Stimulated activated CD4-positive, alpha-beta T cell treated with anti-CD3 and anti-CD28 coated beads, Interleukin-12 subunit alpha, Interleukin-12 subunit beta, amount 100 ng/mL, for 4 hours (primary cell): Measurements from ENCODE around the gene CCDC92B.
A peak's percentile ranks its signal among the peaks of the same experiment; 100 is the strongest.

Source experiments
- DNase-seq: peaks from one replicate; pipeline ENCODE4 v3.0.0-alpha.2; 2020

Gene CCDC92B

DNA sequence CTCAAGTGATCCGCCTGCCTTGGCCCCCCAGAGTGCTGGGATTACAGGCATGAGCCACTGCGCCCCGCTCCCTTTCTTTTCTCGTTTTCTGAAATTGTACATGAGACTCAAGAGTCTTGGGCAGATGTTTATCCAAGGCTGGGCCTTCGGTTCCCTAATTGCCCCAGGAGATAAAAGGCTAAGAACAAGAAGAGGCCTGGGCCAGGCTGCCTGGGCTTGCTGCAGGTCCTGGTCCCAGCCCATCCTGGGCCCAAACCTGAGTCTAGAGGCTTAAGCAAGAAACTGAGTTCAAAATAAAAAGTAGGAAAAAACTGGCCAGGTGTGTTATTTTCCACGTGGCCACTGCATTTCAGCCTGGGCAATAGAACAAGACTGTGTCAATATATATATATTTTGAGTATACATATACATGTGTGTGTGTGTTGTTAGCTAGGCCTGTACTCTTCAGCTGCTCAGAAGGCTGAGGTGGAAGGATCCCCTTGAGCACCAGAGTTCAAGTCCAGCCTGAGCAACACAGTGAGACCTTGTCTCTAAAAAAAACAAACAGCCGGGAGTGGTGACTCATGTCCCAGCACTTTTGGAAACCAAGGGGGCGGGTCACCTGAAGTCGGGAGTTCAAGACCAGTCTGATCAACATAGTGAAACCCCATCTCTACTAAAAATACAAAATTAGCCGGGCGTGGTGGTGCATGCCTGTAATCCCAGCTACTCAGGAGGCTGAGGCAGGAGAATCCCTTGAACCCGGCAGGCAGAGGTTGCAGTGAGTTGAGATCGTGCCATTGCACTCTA is 31.1 kb downstream of the CCDC92B start:
- no peak for DNase-seq

DNA sequence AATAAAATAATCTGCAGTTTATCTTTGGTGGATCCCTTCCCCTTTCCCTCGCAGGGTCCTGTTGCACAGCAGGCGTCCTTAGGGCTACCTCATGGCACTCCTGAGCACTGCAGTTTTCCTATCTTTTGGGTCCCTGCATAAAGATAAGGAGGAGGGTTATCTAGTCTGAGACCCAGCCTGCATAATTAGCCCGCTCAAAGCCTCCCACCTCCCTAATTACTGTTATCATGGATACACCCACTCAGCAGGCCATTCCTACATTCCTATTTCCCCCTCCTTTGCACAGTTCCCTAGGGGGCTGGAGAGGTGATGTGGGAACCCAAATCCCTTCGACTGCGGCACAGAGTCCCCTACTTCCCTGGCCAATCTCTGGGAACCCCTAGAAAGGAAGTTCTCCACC is 32.8 kb downstream of the CCDC92B start:
- DNase-seq: no peak

DNA sequence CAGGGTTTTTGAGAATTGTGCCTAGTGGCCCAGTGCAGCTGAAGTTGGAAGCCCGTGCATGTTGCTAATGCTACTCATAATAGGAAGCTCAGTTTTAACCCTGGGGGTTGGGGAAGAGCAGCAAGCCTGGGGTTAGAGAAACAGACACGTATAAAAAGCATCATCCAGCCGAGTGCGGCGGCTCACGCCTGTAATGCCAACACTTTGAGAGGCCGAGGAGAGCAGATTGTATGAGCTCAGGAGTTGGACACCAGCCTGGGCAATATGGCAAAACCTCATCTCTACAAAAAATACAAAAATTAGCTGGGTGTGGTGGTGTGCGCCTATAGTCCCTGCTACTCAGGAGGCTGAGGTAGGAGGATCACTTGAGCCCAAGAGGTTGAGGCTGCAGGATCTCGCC is 35.6 kb downstream of the CCDC92B start:
- DNase-seq: no peak

DNA sequence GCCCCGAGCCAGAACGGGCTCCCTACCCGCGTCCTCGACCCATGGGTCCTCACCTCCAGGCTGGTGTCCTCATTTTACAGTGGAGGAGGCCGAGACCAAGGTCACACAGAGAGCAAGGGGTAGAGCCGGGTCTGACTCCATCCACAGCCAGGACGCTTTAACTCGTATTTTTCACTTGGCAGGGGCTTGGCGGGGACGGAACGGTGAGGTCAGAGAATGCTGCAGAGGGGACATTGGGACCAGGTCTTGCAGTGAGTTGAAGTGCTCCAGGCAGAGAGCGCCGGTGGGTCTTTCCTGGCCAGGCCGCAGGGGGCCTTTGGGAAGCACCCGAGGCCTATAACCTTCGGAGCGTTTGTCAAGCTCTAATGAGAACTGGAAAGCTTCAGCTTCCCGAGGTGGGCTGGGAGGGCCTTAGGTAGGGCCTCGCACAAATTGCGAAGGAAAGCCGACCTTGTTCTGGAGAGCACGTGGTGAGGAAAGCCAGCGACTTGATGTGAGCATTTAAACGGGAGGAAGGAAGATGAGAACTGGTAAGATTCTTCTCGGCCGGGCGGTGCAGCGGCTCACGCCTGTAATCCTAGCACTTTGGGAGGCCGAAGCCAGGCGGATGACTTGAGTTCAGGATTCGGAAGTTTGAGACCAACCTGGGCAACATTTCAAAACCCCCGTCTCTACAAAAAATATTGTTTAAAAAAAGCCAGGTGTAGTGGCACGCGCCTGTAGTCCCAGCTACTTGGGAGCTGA is 37.0 kb downstream of the CCDC92B start:
- DNase-seq: no peak

DNA sequence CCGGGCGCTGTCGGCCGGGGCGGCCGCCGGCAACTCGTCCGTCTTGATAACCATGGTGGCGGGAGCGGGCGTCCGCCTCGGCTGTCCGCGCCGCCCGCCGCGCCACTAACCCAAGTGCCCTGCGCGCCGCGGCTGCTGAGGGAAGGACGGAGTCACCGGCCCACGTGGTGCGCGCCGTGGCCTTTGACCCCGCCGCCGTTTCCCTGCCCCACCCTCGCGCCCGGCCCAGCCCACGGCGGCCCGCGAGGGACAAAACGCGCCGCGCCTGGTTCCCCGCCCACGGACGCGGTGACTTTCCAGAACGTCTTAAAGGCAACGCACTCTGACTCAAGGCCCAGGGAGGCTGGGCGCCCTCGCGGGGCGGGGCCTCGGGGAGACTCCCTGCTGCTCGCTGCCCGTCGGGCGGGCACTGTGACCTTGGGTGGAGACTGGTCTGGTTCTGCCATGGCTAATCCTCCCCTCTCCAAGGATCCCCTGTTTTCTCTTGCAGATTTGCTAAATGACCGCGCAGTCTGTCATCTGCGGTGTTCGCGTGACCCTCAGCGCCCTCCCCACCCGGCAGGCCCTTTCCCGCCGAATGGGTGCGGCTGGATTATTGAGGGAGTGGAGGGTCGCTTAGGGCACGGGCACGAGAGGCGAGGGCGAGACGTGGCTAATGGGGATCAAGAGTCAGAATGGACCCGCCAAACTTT is 37.7 kb downstream of the CCDC92B start, which contains the start of gene CLUH:
Gene CLUH, minus strand, starts transcription at position 157 of the 692 bp plus-strand sequence. Its CDS starts 103 bp downstream, at position 54.
- DNase-seq: peak; percentile 98

- DNase-seq: peak; percentile 43
Measured at GRCh38 chr17:2710803-2711607, 38.4 kb downstream of the CCDC92B start.

GRCh38 chr17:2710071-2710802 is 39.2 kb downstream of the CCDC92B start:
- no peak for DNase-seq

- no peak for DNase-seq
Measured at GRCh38 chr17:2709183-2709661, 40.2 kb downstream of the CCDC92B start.

DNA sequence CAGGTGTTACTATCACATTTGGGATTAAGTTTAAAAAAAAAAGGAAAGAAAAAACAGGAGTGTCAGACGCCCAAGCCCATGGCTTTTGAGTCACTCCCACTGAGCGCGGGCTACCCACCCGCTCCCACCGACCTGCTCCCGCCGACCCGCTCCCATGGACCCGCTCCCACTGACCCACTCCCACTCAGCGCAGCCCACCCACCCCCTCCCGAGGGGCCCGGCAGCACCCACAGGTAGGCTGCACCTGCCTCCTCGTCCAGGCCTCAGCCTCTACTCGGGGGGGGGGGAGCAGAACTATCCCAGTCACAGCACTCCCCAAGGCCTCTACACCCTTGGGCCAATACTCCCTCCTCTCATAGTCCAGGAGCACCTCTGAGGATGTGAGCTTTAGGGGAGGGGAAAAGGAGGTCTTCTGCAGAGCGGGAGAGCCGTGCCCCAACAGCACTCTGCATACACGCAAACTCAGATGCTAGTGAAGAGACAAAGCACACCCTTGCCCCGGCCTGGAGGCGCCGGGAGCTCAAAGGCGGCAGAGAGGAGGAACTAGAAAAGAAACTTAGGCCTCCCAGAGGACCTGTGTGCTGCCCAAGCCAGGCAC is 40.8 kb downstream of the CCDC92B start:
- no peak for DNase-seq

- DNase-seq: no peak
Measured at GRCh38 chr17:2707721-2708584, 41.5 kb downstream of the CCDC92B start.

DNA sequence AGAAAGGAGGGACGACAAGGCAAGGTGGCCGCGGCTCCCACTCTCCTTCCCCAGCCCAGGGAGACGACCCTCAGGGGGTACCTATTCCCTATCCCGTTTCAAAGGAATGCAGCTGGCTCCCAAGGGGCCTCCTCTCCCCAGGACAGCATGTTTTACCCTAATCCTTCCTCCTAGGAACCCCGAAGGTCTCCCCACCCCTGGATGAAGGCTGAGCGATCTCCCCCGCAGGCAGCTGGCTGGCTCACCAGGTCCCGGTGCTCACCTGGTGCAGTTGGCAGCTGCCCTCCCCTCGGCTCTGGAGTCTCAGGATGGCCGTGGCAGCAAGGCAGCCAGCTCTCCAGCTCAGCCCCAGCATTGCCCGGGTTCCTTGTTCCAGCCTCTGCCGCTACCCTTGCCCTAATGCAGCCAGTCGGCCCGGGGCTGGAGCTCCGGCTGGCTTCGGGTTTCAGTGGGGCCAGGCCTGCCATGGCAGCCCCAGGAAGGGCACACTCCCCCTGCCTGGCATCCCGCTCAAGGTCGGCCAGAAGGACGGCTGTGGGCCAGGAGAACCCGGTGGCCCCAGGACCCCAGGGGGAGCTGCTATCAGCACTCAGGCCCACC is 42.4 kb downstream of the CCDC92B start:
- DNase-seq: no peak

DNA sequence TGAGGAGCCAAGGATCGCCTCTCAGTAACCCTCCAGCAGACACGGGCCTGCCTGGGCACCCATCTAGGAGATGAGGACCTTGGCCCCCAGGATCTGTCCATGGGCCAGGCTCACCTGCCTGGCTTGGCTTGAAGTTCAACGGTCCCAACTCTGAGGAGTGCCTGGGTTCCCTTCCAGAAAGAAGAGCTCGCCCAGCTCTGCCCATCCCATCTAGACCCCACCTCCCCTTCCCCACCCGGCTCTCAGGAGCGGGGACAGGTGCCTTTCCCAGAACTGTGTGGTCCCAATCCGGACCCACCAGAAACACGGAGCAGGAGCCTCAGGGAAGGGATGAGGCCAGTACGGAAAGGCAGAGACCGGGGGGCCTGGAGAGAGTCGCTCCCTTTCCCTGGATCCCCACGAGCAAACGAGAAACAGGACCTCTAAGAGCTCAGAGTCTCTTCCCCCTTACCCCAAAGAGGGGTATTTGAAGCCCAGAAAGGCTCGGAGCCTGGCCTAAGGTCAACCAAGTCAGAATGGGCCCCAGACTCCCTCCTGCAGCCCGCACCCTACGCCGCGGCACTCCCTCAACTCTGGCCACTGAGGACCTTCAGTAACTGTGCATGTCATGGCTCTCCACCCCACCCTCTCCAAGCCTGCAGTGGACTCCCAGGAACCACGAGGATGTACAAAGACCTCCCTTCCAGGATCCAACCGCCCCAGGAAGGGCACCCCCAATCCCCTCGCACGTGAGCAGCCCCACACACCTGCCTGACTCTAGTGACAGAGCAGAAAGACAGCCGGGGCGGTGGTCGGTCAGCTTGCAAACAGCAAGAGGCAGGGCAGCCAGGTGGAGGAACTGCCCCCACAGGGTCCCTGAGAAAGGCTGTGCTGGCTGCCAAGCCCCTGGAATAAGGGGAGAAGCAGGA is 43.3 kb downstream of the CCDC92B start:
- no peak for DNase-seq

GRCh38 chr17:2705263-2705662 is 44.2 kb downstream of the CCDC92B start:
- DNase-seq: no peak

- no peak for DNase-seq
Measured at GRCh38 chr17:2704890-2705248, 44.6 kb downstream of the CCDC92B start.

DNA sequence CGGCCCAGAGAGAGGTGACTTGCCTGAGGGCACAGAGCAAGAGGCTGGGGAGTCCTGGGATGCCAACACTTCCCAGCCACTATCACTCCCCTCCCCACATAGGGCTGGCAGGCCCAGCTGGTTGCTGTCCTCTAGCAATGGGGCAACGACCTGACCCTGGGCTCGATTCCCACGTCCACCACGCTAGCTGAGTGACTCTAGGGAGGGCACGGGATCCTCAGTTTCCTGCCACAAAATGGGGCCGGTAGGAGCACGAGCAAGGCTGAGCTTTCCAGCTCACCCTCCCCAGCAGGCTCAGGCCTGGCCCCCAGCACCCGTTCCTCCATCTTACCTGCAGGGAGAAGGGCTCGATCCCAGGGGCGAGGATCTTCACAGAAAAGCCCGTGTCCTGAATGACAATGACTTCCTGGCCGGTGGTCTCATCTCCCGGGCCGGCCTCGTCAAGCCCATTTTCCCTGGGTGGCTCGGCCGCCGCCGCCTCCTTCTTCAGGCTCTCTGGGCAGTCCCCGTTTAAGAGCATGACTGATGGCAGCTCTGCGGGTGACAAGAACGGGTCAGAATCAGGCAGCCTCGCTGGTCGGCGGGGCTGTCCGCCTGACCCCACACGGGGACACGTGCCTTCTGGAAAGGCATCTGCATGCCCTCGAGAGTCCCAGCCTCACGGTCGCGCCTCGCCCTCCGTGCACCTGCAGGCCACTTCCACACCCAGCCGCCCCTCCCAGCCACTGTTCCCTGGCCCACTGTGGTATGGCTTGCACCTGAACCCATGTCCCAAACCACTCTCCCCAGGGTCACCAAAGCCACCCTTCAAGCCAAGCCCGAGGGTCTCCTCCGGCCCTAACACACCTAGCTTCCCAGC is 45.2 kb downstream of the CCDC92B start:
- DNase-seq: no peak

DNA sequence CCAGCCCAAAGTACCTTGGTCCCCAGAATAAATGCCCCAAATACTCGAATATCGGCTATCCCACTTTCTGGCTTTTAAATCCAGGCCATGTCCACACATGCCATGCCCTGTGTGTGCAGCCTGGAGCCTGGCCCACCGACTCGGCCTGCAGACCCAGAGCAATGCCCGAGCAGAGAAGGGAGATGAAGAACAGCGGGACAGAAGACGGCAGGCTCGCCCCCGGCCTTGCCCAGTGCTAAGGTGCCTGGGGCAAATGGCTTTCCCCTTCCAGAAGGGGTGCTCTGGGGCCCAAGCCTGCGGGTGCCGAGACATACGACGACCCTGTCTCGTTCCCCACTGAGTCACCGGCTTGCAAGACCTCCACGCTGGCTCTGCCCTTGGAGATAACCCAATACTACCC is 45.8 kb downstream of the CCDC92B start:
- no peak for DNase-seq

- DNase-seq: no peak
Measured at GRCh38 chr17:2703181-2703580, 46.3 kb downstream of the CCDC92B start.
